ENCODE results near the gene PRKRIP1.
"Not testable (repeated sequence)": the region's sequence is repeated elsewhere in the genome, so short reads cannot be mapped to it uniquely, and the experiment has no call there.

The PRKRIP1 gene

DNA sequence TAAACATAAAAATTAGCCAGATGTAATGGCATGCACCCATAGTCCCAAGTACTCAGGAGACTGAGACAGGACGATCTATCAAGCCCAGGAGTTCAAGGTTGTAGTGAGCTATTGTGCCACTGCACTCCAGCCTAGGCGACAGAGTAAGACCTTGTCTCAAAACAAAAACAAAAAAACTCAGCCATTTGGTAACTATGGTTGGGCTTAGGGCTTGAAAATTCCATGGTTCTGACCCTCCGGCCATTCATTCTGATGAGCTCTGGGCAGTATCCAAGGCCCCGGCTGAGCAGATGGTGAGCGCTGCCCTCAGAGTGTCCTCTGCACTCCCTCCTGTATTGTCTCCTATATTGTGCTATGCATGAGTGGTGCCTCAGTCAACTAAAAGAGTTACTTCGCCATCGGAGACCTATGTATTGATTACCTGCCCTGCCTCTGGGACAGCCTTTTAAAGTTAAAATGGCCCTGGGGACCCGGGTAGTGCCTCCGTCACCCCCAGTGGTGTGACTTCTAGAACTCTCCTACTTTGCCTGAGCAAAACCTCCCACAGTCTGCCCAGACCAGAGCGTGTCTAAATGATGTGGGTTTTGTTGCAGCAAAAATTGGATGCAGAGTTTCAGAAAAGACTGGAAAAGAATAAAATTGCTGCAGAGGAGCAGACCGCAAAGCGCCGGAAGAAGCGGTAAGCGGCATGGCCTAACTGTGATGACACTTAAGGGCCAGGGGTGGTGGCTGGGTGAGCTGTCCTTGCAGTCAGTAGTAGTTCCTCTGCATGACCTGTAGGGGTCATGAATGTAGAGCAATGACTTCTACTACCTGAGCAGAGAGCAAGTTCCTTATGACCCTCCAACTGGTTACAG lies 8.1 kb downstream of the PRKRIP1 start:
- Histone ChIP-seq H2AFZ (ENCODE audit: low read length, unreplicated experiment) (no peak overlapping the region), H3K4me3 (ENCODE audit: low read depth, low read length) (no peak overlapping the region), H3K36me3 (ENCODE audit: insufficient read depth, low read length) (peaks cover 20% of the 10 kb centered on the region), H3K79me2 (ENCODE audit: control insufficient read depth, insufficient read depth, low read length, unreplicated experiment) (no peaks in the 10 kb centered on the region), H3K27me3 (ENCODE audit: insufficient read depth, low read length) (no peaks in the 10 kb centered on the region), H3K4me1 (ENCODE audit: control insufficient read depth, insufficient read depth, low read length, unreplicated experiment) (no peaks in the 10 kb centered on the region), H3K27ac (ENCODE audit: low read depth, low read length) (no peak overlapping the region)

- not testable (repeated sequence) for H3K79me2 ChIP-seq (ENCODE audit: control insufficient read depth, insufficient read depth, low read length, unreplicated experiment); H3K27me3 ChIP-seq (ENCODE audit: insufficient read depth, low read length); H3K4me1 ChIP-seq (ENCODE audit: control insufficient read depth, insufficient read depth, low read length, unreplicated experiment); H3K4me3 ChIP-seq (ENCODE audit: low read depth, low read length); H2AFZ ChIP-seq (ENCODE audit: low read length, unreplicated experiment); H3K27ac ChIP-seq (ENCODE audit: low read depth, low read length)
- H3K36me3 ChIP-seq (ENCODE audit: insufficient read depth, low read length): peaks cover 21% of the 10 kb centered on the region
Measured at GRCh38 chr7:102404862-102405188, 8.7 kb downstream of the PRKRIP1 start.

- Histone ChIP-seq H2AFZ (ENCODE audit: low read length, unreplicated experiment) (no peak overlapping the region), H3K27ac (ENCODE audit: low read depth, low read length) (no peak overlapping the region), H3K79me2 (ENCODE audit: control insufficient read depth, insufficient read depth, low read length, unreplicated experiment) (no peaks in the 10 kb centered on the region), H3K27me3 (ENCODE audit: insufficient read depth, low read length) (no peaks in the 10 kb centered on the region), H3K4me3 (ENCODE audit: low read depth, low read length) (no peak overlapping the region), H3K36me3 (ENCODE audit: insufficient read depth, low read length) (peaks cover 17% of the 10 kb centered on the region; the same call in 1 of the 2 replicates), H3K4me1 (ENCODE audit: control insufficient read depth, insufficient read depth, low read length, unreplicated experiment) (no peaks in the 10 kb centered on the region)
Measured at GRCh38 chr7:102407910-102408309, 11.7 kb downstream of the PRKRIP1 start.

DNA sequence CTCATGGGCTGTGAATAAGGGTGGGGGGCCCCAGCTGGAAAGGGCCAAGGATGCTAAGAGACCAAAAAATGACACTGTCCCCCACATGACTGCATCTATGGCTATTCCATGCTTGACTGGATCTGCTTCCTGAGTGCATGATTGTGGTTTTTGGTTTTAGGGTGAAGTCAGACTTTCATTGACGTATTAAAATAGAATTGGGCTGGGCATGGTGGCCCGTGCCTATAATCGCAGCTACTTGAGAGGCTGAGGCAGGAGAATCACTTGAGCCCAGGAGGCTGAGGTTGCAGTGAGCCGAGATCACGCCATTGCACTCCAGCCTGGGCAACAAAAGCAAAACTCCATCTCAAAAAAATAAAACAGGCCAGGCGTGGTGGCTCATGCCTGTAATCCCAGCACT lies 12.4 kb downstream of the PRKRIP1 start:
- H3K36me3 ChIP-seq (ENCODE audit: insufficient read depth, low read length): peaks cover 17% of the 10 kb centered on the region; the same call in 1 of the 2 replicates
- H2AFZ ChIP-seq (ENCODE audit: low read length, unreplicated experiment); H3K27ac ChIP-seq (ENCODE audit: low read depth, low read length); H3K27me3 ChIP-seq (ENCODE audit: insufficient read depth, low read length); H3K4me3 ChIP-seq (ENCODE audit: low read depth, low read length); H3K79me2 ChIP-seq (ENCODE audit: control insufficient read depth, insufficient read depth, low read length, unreplicated experiment); H3K4me1 ChIP-seq (ENCODE audit: control insufficient read depth, insufficient read depth, low read length, unreplicated experiment): not testable (repeated sequence)

DNA sequence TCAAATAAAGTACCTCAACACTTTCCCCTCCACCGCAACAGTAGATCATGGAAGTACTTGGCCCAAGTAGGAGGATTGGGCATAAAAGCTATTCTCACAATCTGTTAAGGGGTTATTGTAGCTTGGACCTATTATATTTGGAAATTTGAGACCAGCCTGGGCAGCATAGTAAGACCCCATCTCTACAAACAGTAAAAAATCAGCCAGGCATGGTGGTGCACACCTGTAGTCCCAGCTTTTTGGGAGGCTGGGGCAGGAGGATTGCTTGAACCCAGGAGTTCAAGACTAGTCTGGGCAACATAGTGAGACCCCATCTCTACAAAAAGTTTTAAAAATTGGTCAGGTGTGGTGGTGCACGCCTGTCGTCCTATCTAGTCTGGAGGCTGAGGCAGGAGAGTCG lies 13.2 kb downstream of the PRKRIP1 start:
- H3K4me1 ChIP-seq (ENCODE audit: control insufficient read depth, insufficient read depth, low read length, unreplicated experiment): no peaks in the 10 kb centered on the region
- no peak overlapping the region for H2AFZ ChIP-seq (ENCODE audit: low read length, unreplicated experiment)
- H3K27ac ChIP-seq (ENCODE audit: low read depth, low read length): no peak overlapping the region
- no peak overlapping the region for H3K4me3 ChIP-seq (ENCODE audit: low read depth, low read length)
- H3K36me3 ChIP-seq (ENCODE audit: insufficient read depth, low read length): peaks cover 18% of the 10 kb centered on the region; the same call in 1 of the 2 replicates
- no peaks in the 10 kb centered on the region for H3K79me2 ChIP-seq (ENCODE audit: control insufficient read depth, insufficient read depth, low read length, unreplicated experiment)
- H3K27me3 ChIP-seq (ENCODE audit: insufficient read depth, low read length): no peaks in the 10 kb centered on the region

- H2AFZ ChIP-seq (ENCODE audit: low read length, unreplicated experiment): no peak overlapping the region
- no peak overlapping the region for H3K4me3 ChIP-seq (ENCODE audit: low read depth, low read length)
- H3K36me3 ChIP-seq (ENCODE audit: insufficient read depth, low read length): peaks cover 20% of the 10 kb centered on the region; the same call in 1 of the 2 replicates
- no peak overlapping the region for H3K27ac ChIP-seq (ENCODE audit: low read depth, low read length)
- H3K27me3 ChIP-seq (ENCODE audit: insufficient read depth, low read length): no peaks in the 10 kb centered on the region
- no peaks in the 10 kb centered on the region for H3K4me1 ChIP-seq (ENCODE audit: control insufficient read depth, insufficient read depth, low read length, unreplicated experiment)
- H3K79me2 ChIP-seq (ENCODE audit: control insufficient read depth, insufficient read depth, low read length, unreplicated experiment): no peaks in the 10 kb centered on the region
Measured at GRCh38 chr7:102410123-102410522, 14.0 kb downstream of the PRKRIP1 start.

DNA sequence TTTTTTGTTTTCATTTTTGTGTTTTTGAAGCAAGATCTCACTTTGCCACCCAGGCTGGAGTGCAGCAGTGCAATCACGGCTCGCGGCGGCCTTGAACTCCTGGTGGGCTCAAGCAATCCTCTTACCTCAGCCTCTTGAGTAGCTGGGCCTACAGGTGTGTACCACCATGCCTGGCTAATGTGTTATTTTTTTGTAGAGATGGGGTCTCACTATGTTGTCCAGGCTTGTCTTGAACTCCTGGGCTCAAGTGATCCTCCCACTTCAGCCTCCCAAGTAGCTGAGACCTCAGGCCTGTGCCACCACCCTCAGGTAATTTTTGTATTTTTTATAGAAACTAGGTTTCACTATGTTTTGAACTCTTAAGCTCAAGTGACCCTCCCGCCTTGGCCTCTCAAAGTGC lies 14.8 kb downstream of the PRKRIP1 start:
- Histone ChIP-seq H3K4me1 (ENCODE audit: control insufficient read depth, insufficient read depth, low read length, unreplicated experiment) (no peaks in the 10 kb centered on the region), H3K27me3 (ENCODE audit: insufficient read depth, low read length) (no peaks in the 10 kb centered on the region), H3K4me3 (ENCODE audit: low read depth, low read length) (no peak overlapping the region), H2AFZ (ENCODE audit: low read length, unreplicated experiment) (no peak overlapping the region), H3K36me3 (ENCODE audit: insufficient read depth, low read length) (peaks cover 20% of the 10 kb centered on the region; the same call in 1 of the 2 replicates), H3K27ac (ENCODE audit: low read depth, low read length) (no peak overlapping the region), H3K79me2 (ENCODE audit: control insufficient read depth, insufficient read depth, low read length, unreplicated experiment) (no peaks in the 10 kb centered on the region)

DNA sequence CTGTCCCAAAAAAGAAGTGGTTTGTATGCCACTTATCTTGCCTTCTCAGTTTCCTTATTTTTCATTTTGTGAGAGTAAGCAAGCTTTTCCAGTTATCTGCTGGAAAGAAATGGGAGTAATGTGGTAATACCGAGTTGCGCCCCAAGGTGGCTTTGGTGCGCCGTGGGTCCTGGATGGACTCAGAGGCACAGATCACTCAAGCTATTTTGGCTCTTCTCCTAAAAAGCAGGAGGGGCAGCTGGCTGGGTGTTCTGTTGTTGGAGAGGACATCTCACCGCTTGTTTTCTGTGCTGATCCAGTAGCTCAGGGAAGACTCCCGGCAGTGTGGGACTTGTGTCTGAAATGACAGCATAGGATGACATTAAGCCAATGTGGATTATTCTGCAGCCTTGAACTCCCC lies 16.4 kb downstream of the PRKRIP1 start:
- Histone ChIP-seq H2AFZ (ENCODE audit: low read length, unreplicated experiment) (no peak overlapping the region), H3K27ac (ENCODE audit: low read depth, low read length) (no peak overlapping the region), H3K27me3 (ENCODE audit: insufficient read depth, low read length) (no peaks in the 10 kb centered on the region), H3K4me3 (ENCODE audit: low read depth, low read length) (no peak overlapping the region), H3K36me3 (ENCODE audit: insufficient read depth, low read length) (peaks cover 14% of the 10 kb centered on the region; the same call in 1 of the 2 replicates), H3K79me2 (ENCODE audit: control insufficient read depth, insufficient read depth, low read length, unreplicated experiment) (no peaks in the 10 kb centered on the region), H3K4me1 (ENCODE audit: control insufficient read depth, insufficient read depth, low read length, unreplicated experiment) (no peaks in the 10 kb centered on the region)

GRCh38 chr7:102413091-102413490 lies 16.9 kb downstream of the PRKRIP1 start:
- no peak overlapping the region for H2AFZ ChIP-seq (ENCODE audit: low read length, unreplicated experiment)
- H3K36me3 ChIP-seq (ENCODE audit: insufficient read depth, low read length): peaks cover 11% of the 10 kb centered on the region; the same call in 1 of the 2 replicates
- H3K27me3 ChIP-seq (ENCODE audit: insufficient read depth, low read length): no peaks in the 10 kb centered on the region
- no peaks in the 10 kb centered on the region for H3K4me1 ChIP-seq (ENCODE audit: control insufficient read depth, insufficient read depth, low read length, unreplicated experiment)
- no peaks in the 10 kb centered on the region for H3K79me2 ChIP-seq (ENCODE audit: control insufficient read depth, insufficient read depth, low read length, unreplicated experiment)
- no peak overlapping the region for H3K4me3 ChIP-seq (ENCODE audit: low read depth, low read length)
- no peak overlapping the region for H3K27ac ChIP-seq (ENCODE audit: low read depth, low read length)

DNA sequence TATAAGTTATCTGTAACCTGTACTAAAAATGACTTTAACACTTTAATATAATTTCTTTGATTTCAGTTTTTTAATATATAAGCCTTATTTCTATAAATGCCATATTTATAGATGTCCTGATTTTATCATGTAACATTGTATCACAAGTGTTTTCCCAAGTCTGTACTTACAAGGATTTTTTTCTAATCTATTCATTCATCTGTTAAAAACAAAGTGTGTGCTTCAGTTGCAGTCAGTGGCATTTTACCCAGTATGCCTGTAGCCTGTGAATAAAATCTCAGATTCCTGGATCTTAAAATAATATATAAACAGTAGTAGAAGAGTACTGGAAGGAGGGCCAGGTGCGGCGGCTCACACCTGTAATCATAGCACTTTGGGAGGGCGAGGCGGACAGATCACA lies 17.4 kb downstream of the PRKRIP1 start:
- no peak overlapping the region for H3K4me3 ChIP-seq (ENCODE audit: low read depth, low read length)

GRCh38 chr7:102415685-102416225 lies 19.6 kb downstream of the PRKRIP1 start:
- H2AFZ ChIP-seq (ENCODE audit: low read length, unreplicated experiment): no peak overlapping the region
- H3K36me3 ChIP-seq (ENCODE audit: insufficient read depth, low read length): peaks cover 8% of the 10 kb centered on the region
- no peak overlapping the region for H3K27ac ChIP-seq (ENCODE audit: low read depth, low read length)
- no peaks in the 10 kb centered on the region for H3K4me1 ChIP-seq (ENCODE audit: control insufficient read depth, insufficient read depth, low read length, unreplicated experiment)
- no peak overlapping the region for H3K4me3 ChIP-seq (ENCODE audit: low read depth, low read length)
- no peaks in the 10 kb centered on the region for H3K79me2 ChIP-seq (ENCODE audit: control insufficient read depth, insufficient read depth, low read length, unreplicated experiment)
- H3K27me3 ChIP-seq (ENCODE audit: insufficient read depth, low read length): no peaks in the 10 kb centered on the region

More for the DNA sequence above, 17.4 kb downstream of the PRKRIP1 start:
- Histone ChIP-seq H3K27me3 (ENCODE audit: insufficient read depth, low read length) (no peaks in the 10 kb centered on the region), H2AFZ (ENCODE audit: low read length, unreplicated experiment) (no peak overlapping the region), H3K27ac (ENCODE audit: low read depth, low read length) (no peak overlapping the region), H3K4me1 (ENCODE audit: control insufficient read depth, insufficient read depth, low read length, unreplicated experiment) (no peaks in the 10 kb centered on the region), H3K36me3 (ENCODE audit: insufficient read depth, low read length) (peaks cover 10% of the 10 kb centered on the region; the same call in 1 of the 2 replicates), H3K79me2 (ENCODE audit: control insufficient read depth, insufficient read depth, low read length, unreplicated experiment) (no peaks in the 10 kb centered on the region)
